ENCODE measurements around the gene IQUB. TPM values are rescaled to one million over a fixed set of nuclear protein-coding genes. Genes with fewer than 3 reads are reported as not detected.

The IQUB gene
- total RNA-seq, 1 donor from 2014 or later, result 2.1 TPM

DNA sequence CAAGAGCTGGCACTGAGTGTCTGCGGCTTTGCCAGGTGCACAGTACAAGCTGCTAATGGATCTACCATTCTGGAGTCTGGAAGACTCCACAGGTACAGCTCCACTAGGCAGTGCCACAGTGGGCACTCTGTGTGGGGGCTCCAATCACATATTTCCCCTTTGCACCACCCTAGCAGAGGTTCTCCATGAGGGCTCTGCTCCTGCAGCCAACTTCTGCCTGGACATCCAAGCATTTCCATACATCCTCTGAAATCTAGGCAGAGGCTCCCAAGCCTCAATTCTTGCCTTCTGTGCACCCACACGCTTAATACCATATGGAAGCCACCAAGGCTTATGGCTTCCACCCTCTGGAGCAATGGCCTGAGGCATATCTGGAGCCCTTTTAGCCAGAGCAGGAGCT, 29.2 kb downstream of the IQUB start:
- H3K9me3 Mint-ChIP-seq, result peaks cover 5% of the 10 kb centered on the region
- no peak overlapping the region for H3K4me3 Mint-ChIP-seq
- DNase-seq (ENCODE audit: extremely low spot score, unreplicated experiment), result no peak
- H3K36me3 Mint-ChIP-seq, result no peaks in the 10 kb centered on the region
- H3K4me1 Mint-ChIP-seq (ENCODE audit: unreplicated experiment), result peaks cover 6% of the 10 kb centered on the region
- no peak overlapping the region for H3K27ac Mint-ChIP-seq
- no peaks in the 10 kb centered on the region for H3K27me3 Mint-ChIP-seq
- TF ChIP-seq, protein P1, sequence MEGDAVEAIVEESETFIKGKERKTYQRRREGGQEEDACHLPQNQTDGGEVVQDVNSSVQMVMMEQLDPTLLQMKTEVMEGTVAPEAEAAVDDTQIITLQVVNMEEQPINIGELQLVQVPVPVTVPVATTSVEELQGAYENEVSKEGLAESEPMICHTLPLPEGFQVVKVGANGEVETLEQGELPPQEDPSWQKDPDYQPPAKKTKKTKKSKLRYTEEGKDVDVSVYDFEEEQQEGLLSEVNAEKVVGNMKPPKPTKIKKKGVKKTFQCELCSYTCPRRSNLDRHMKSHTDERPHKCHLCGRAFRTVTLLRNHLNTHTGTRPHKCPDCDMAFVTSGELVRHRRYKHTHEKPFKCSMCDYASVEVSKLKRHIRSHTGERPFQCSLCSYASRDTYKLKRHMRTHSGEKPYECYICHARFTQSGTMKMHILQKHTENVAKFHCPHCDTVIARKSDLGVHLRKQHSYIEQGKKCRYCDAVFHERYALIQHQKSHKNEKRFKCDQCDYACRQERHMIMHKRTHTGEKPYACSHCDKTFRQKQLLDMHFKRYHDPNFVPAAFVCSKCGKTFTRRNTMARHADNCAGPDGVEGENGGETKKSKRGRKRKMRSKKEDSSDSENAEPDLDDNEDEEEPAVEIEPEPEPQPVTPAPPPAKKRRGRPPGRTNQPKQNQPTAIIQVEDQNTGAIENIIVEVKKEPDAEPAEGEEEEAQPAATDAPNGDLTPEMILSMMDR (conservative IDR thresholded peaks at IDR 0.05), result no peak

DNA sequence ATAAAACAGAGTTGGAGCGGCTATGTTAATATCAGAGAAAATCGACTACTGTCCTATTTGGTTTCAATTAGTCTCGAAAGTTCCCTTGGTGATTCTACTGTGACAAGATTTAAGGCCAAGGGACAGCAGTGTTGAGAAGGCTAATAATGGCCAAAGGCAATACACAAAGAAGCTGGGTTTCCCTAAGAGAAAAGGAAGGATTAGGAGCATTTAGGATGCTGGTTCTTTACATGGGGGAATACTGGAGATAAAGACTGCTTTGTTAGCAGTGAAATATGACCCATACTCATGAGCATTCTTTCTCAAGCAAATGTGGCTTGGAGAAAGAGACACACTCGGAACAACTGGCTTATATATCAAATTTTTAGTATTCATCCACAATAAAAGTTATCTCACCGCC, 32.2 kb downstream of the IQUB start:
- DNase-seq (ENCODE audit: extremely low spot score, unreplicated experiment), result no peak
- Mint-ChIP-seq H3K27me3 (no peaks in the 10 kb centered on the region), H3K27ac (no peak overlapping the region), H3K4me3 (no peak overlapping the region), H3K36me3 (no peaks in the 10 kb centered on the region), H3K9me3 (peaks cover 5% of the 10 kb centered on the region), H3K4me1 (ENCODE audit: unreplicated experiment) (peaks cover 6% of the 10 kb centered on the region)
- TF ChIP-seq, protein P1 (conservative IDR thresholded peaks at IDR 0.05), result no peak

DNA sequence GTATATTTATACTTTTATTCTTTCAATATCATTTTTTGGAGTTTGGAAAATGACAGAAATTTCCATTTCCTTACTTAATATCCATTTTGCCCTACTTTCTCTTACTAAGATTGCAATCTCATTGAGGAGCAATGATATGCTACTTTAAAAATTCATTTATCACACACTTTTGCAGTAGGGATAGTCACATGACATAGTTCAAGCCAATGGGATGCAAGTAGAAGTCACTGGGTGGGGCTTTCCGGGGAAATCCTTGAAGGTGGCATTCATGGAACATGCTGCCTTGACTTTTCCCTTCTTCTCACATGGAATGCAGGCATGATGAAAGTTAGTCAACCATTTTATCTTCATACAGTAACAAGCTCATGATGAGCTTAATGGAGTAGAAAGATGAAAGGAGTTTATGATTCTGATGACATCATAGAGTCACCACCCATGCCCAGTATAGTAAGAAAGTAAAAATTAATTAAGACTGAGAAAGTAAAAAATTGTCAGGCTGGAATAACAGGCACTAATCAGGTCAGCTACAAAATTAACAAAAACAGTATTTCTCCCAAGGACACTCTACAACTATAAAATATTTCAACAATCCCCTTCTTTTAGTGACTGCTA, 33.4 kb downstream of the IQUB start:
- DNase-seq (ENCODE audit: extremely low spot score, unreplicated experiment), result no peak
- Mint-ChIP-seq H3K4me3 (no peak overlapping the region), H3K9me3 (peaks cover 3% of the 10 kb centered on the region), H3K4me1 (ENCODE audit: unreplicated experiment) (peaks cover 6% of the 10 kb centered on the region), H3K27me3 (no peaks in the 10 kb centered on the region), H3K27ac (no peak overlapping the region), H3K36me3 (no peaks in the 10 kb centered on the region)
- TF ChIP-seq, protein P1 (conservative IDR thresholded peaks at IDR 0.05), result no peak

DNA sequence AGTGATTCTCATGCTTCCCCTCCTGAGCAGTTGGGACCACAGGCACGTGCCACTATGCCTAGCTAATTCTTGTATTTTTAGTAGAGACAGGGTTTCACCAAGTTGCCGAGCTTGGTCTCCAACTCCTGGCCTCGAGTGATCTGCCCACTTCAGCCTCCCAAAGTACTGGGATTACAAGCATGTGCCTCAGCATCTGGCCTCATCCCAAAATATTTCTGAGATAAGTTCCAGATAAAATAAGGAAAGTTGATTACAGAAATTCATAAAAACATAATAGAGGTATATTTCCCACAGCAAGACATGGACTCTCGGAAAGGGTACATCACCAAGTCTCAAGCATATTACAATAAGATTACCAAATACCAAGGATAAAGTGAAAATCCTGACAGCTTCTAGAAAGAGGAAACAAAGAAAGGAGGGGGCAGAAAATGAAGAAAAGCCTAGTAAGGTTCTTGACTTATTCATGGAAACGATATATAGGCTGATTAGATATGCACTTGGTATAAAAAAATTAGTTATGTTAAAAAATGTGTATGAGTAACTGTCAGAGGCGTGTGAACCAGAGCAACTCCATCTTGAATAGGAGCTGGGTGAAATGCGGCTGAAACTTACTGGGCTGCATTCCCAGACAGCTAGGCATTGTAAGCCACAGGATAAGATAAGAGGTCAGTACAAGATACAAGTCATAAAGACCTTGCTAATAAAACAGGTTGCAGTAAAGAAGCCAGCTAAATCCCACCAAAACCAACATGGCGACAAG, 35.0 kb downstream of the IQUB start:
- no peaks in the 10 kb centered on the region for H3K36me3 Mint-ChIP-seq
- H3K27me3 Mint-ChIP-seq, result no peaks in the 10 kb centered on the region
- H3K4me3 Mint-ChIP-seq, result no peak overlapping the region
- H3K9me3 Mint-ChIP-seq, result no peaks in the 10 kb centered on the region
- peaks cover 6% of the 10 kb centered on the region for H3K4me1 Mint-ChIP-seq (ENCODE audit: unreplicated experiment)
- no peak overlapping the region for H3K27ac Mint-ChIP-seq
- TF ChIP-seq, protein P1 (conservative IDR thresholded peaks at IDR 0.05), result no peak
- no peak for DNase-seq (ENCODE audit: extremely low spot score, unreplicated experiment)

DNA sequence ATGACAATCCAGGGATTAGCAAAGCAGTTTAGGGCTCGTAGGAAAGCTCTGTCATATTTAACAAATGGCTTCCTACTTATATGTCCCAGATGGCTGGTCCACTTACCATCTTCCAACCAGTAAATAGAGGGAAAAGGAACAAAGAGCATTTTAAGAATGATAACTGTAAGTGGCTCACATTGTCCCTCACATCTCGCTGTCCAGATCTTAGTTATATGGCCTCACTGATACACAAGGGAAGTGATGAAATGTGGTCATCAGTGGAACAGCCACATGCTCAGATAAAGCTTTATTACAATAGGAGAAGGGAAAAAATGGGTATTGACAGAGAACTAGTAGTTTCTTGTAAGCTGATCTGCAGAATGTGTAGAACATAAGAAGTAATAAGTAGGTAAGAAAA, 35.8 kb downstream of the IQUB start:
- Mint-ChIP-seq H3K4me3 (no peak overlapping the region), H3K9me3 (no peaks in the 10 kb centered on the region), H3K27ac (no peak overlapping the region), H3K36me3 (no peaks in the 10 kb centered on the region), H3K27me3 (no peaks in the 10 kb centered on the region), H3K4me1 (ENCODE audit: unreplicated experiment) (peaks cover 6% of the 10 kb centered on the region)
- TF ChIP-seq, protein P1 (conservative IDR thresholded peaks at IDR 0.05), result no peak
- DNase-seq (ENCODE audit: extremely low spot score, unreplicated experiment), result no peak
